GM12878 (cell line): ENCODE results near the gene EEF1A1. TPM values are rescaled to one million over a fixed set of nuclear protein-coding genes. Genes with fewer than 3 reads are reported as not detected.
"Not testable (repeated sequence)": the region's sequence is repeated elsewhere in the genome, so short reads cannot be mapped to it uniquely, and the experiment has no call there.

Experiments
- ATAC-seq: fragments of 200-7000 bp; cut with Tn5 transposase; 3 replicates; pipeline ENCODE4 v1.9.1; 2020; ENCODE audit warnings: mild to moderate bottlenecking, moderate library complexity
- BruUV-seq: library from RNA; stranded (reverse); fragments of 400-500 nt; replicated peaks from 2 replicates; lab custom pipeline; 2021; lab: Mats Ljungman, UMichigan
- CTCF ChIA-PET: fragments of 300-600 bp; sonication (Branson Sonifier 250); formaldehyde crosslinking; extraction: SDS; loops from one replicate; lab custom pipeline; 2021; ENCODE audit warnings: inconsistent platforms; lab: Yijun Ruan, JAX
- POLR2A ChIA-PET: fragments of 350-600 bp; formaldehyde crosslinking; extraction: SDS; loops from one replicate; lab custom pipeline; 2021; ENCODE audit warnings: inconsistent platforms; lab: Charles Lee
- RAD21 ChIA-PET: fragments of 300-600 bp; sonication (Branson Sonifier 250); formaldehyde crosslinking; loops from one replicate; lab custom pipeline; 2023; ENCODE audit warnings: antibody characterized with exemption; ENCODE audit not compliant: unreplicated experiment; lab: Charles Lee
- SMC1A ChIA-PET: fragments of 300-600 bp; sonication (Branson Sonifier 250); formaldehyde crosslinking; loops from one replicate; lab custom pipeline; 2023; ENCODE audit not compliant: unreplicated experiment, uncharacterized antibody; lab: Charles Lee
- DNase-seq: peaks from one replicate; pipeline ENCODE4 v3.0.0-alpha.2; 2011; ENCODE audit warnings: low read depth, low spot score
- FAIRE-seq: peaks from 3 replicates; lab custom pipeline; 2011; peaks lifted over from hg19 to GRCh38; lab: Jason Lieb, UNC
- H2AFZ ChIP-seq: 2 replicates; pipeline ENCODE4 v1.6.0; 2011; ENCODE audit warnings: low read depth, low read length, control low read depth; ENCODE audit not compliant: control insufficient read depth
- H3K27ac ChIP-seq: 2 replicates; pipeline ENCODE4 v1.5.1; 2011; ENCODE audit warnings: control low read depth; ENCODE audit not compliant: control insufficient read depth, insufficient read depth
- H3K27me3 ChIP-seq, 2 experiments: replicated peaks in 1 of 2; 2 replicates each; pipeline versions ENCODE4 v1.6.0 to v1.6.1; 2011; ENCODE audit warnings: low read length in 1 of 2; ENCODE audit not compliant: control insufficient read depth in 2 of 2, insufficient read depth in 2 of 2
- H3K36me3 ChIP-seq, 2 experiments: 2 replicates each; pipeline ENCODE4 v1.5.1; 2011; ENCODE audit warnings: low read length in 1 of 2; ENCODE audit not compliant: control insufficient read depth in 2 of 2, insufficient read depth in 2 of 2
- H3K4me1 ChIP-seq: 2 replicates; pipeline ENCODE4 v1.6.1; 2011; ENCODE audit warnings: mild to moderate bottlenecking, low read length, moderate library complexity, mixed read lengths; ENCODE audit not compliant: control insufficient read depth, insufficient read depth
- H3K4me2 ChIP-seq: 2 replicates; pipeline ENCODE4 v1.6.0; 2011; ENCODE audit warnings: control low read depth; ENCODE audit not compliant: control insufficient read depth, insufficient read depth
- H3K4me3 ChIP-seq: fragments of 200-600 bp; sonication (generic); 2 replicates; pipeline ENCODE4 v1.5.1; 2016
- H3K79me2 ChIP-seq: 2 replicates; pipeline ENCODE4 v1.6.0; 2011; ENCODE audit warnings: low read length; ENCODE audit not compliant: control insufficient read depth, insufficient read depth
- H3K9ac ChIP-seq: 2 replicates; pipeline ENCODE4 v1.8.0; 2011; ENCODE audit warnings: low read length, control low read depth, mixed read lengths; ENCODE audit not compliant: control insufficient read depth, insufficient read depth
- H3K9me3 ChIP-seq: replicated peaks from 3 replicates; pipeline ENCODE4 v1.5.1; 2011; ENCODE audit warnings: mild to moderate bottlenecking, low read length; ENCODE audit not compliant: control insufficient read depth, insufficient read depth
- H4K20me1 ChIP-seq: 2 replicates; pipeline ENCODE4 v1.6.0; 2011; ENCODE audit not compliant: control insufficient read depth, insufficient read depth
- BRCA1 ChIP-seq: IDR thresholded peaks from 2 replicates; pipeline ENCODE4 v1.6.1; 2011; ENCODE audit warnings: low read depth, low read length, improper control_type of control experiment
- CBX5 ChIP-seq: sonication (generic); IDR thresholded peaks from 2 replicates; pipeline ENCODE4 v1.6.1; 2016; ENCODE audit warnings: low read depth, moderate library complexity, mild to moderate bottlenecking, inconsistent platforms
- DPF2 ChIP-seq: fragments of 450-650 bp; IDR thresholded peaks from 2 replicates; pipeline ENCODE4 v1.6.1; 2017; ENCODE audit warnings: mild to moderate bottlenecking
- EGR1 ChIP-seq, 2 experiments: IDR thresholded peaks; 1 replicate in 1 of 2; 2 replicates in 1 of 2; pipeline ENCODE4 v1.6.1; 2011 to 2012; ENCODE audit warnings: low read depth in 2 of 2, low read length in 2 of 2, borderline replicate concordance in 1 of 2, mild to moderate bottlenecking in 1 of 2, moderate library complexity in 1 of 2
- HDAC2 ChIP-seq: fragments of 200-600 bp; sonication (generic); IDR thresholded peaks from 2 replicates; pipeline ENCODE4 v1.6.1; 2017
- KDM1A ChIP-seq: fragments of 200-600 bp; sonication (generic); IDR thresholded peaks from 2 replicates; pipeline ENCODE4 v1.6.1; 2016; ENCODE audit warnings: borderline replicate concordance
- MYC ChIP-seq: IDR thresholded peaks from 2 replicates; pipeline ENCODE4 v1.6.1; 2011; ENCODE audit warnings: mild to moderate bottlenecking, low read length, moderate library complexity, inconsistent platforms; ENCODE audit not compliant: insufficient read depth, insufficient replicate concordance, insufficient read length, severe bottlenecking
- PAX8 ChIP-seq: fragments of 450-650 bp; IDR thresholded peaks from 2 replicates; pipeline ENCODE4 v1.6.1; 2017; ENCODE audit warnings: mild to moderate bottlenecking, moderate library complexity
- SUPT20H ChIP-seq: IDR thresholded peaks from 2 replicates; pipeline ENCODE4 v1.6.1; 2011; ENCODE audit warnings: low read depth, mild to moderate bottlenecking, low read length, moderate library complexity, borderline replicate concordance; ENCODE audit not compliant: control insufficient read depth
- WRNIP1 ChIP-seq: IDR thresholded peaks from 2 replicates; pipeline ENCODE4 v1.6.1; 2011; ENCODE audit warnings: low read depth, low read length, improper control_type of control experiment, borderline replicate concordance
- WGBS: methylation state at CpG from one replicate; pipeline ENCODE4 v1.1.6; 2016; ENCODE audit warnings: low lambda C conversion rate; ENCODE audit not compliant: insufficient replicate concordance, insufficient coverage; ENCODE audit errors: missing lambda C conversion rate; 5-methylcytosine and 5-hydroxymethylcytosine counted together
- in situ Hi-C: fragments of 300-500 bp; cut with MboI; formaldehyde crosslinking; loops from 9 replicates; pipeline ENCODE4 v1.14.3; 2018; ENCODE audit warnings: mixed read lengths
- intact Hi-C: fragments of 100-400 bp; cut with micrococcal nuclease; formaldehyde crosslinking; loops from one replicate; pipeline ENCODE4 v1.14.2; 2022; ENCODE audit not compliant: unreplicated experiment
- polyA plus RNA-seq, 11 experiments: library from polyadenylated mRNA; depleted of rRNA in 4 of 11; unstranded in 6 of 11; stranded (reverse) in 5 of 11; fragments of >200 nt; fragmentation: Nextera tagmentation in 4 of 11; fragmentation: Illumina TruSeq in 1 of 11; extraction: Ambion mirVana in 4 of 11; extraction: Trizol in 1 of 11; gene quantifications; 1 replicate in 1 of 11; 2 replicates in 10 of 11; pipeline versions ENCODE4 v1.2.1 to v1.2.3, GENCODE V29; 2011 to 2016; ENCODE audit warnings: inconsistent platforms in 2 of 11, missing spikeins in 2 of 11, low read depth in 1 of 11
- total RNA-seq, 4 experiments: library from RNA; depleted of rRNA in 3 of 4; stranded (reverse); fragments of >200 nt in 3 of 4; fragmentation: Illumina TruSeq in 1 of 4; extraction: Trizol in 1 of 4; gene quantifications; 2 replicates each; pipeline versions ENCODE4 v1.2.1 to v1.2.3, GENCODE V29; 2013 to 2021
- TF ChIP-seq, protein P1 (sequence below): fragments of 450-650 bp; IDR thresholded peaks from 2 replicates; pipeline ENCODE4 v1.6.1; 2017; ENCODE audit warnings: low read depth, mild to moderate bottlenecking, moderate library complexity
- TF ChIP-seq, protein P2 (sequence below): IDR thresholded peaks from 2 replicates; pipeline ENCODE4 v1.6.1; 2011; ENCODE audit warnings: low read depth, mild to moderate bottlenecking, low read length, moderate library complexity, borderline replicate concordance; ENCODE audit errors: extremely low read depth

EEF1A1 gene
- total and polyA plus RNA-seq, 10 of the 15 experiments (the other 5 are each of a cell fraction or from before 2014, with no cell fraction given) = 4,214 to 18,090 (median 14,132) TPM

DNA sequence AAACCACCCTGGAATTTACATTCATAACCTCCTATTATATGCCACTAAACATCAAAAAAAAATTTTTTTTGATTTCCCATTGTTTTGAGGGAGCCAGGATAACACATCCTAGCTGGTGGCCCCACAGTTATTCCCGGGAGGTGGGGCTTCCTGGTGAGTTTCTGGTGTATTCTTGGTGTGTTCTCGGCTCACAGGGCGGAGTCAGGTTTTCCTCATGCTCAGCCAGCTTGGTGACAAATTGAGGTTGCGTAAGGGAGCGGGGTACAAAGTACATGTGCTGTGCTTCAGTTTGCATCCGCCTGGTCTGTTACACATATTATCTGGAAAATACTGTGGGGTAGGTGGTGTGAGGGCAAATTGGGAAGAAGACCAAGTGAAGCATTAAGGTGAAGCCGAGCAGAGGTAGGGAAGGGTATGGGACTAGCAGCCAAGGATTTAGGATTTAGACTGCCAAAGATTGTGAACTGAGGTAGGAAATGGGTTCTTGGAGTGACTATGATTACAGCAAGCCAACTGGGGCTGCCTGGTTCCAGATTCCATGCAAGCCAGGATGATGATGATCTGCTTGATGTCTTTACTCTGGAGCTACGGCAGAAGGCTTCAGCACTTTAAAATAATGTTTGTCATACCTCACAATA, 46.2 kb upstream of the EEF1A1 start:
- BruUV-seq = no TSS peak
- ATAC-seq = no peak
- in situ Hi-C loops = no loop called here
- H2AFZ ChIP-seq = no peak overlapping the region
- no peaks in the 10 kb centered on the region for H3K36me3 ChIP-seq
- no peak for DNase-seq
- no peaks in the 10 kb centered on the region for H4K20me1 ChIP-seq
- no peaks in the 10 kb centered on the region for H3K9me3 ChIP-seq
- POLR2A ChIA-PET = interaction anchor here (1.9 kb wide), 1 partner anchor 13 kb away, joined by 5 read pairs; no protein-coding TSS in a partner anchor
- CTCF ChIA-PET = interaction anchor here (0.6 to 1.4 kb wide), 3 partner anchors 12 to 85 kb away, joined by 3 to 6 read pairs (median 3); no protein-coding TSS in a partner anchor
- H3K4me1 ChIP-seq = no peaks in the 10 kb centered on the region
- RAD21 ChIA-PET = interaction anchor here (0.6 to 1.7 kb wide), 2 partner anchors 18 to 129 kb away, joined by 3 to 4 read pairs; no protein-coding TSS in a partner anchor
- H3K79me2 ChIP-seq = no peaks in the 10 kb centered on the region
- H3K27ac ChIP-seq = no peak overlapping the region
- SMC1A ChIA-PET = interaction anchor here (1.0 to 2.1 kb wide), 5 partner anchors 8 to 39 kb away, joined by 3 to 9 read pairs (median 4); no protein-coding TSS in a partner anchor
- H3K27me3 ChIP-seq = no peaks in the 10 kb centered on the region
- 79% methylated on average over 8 of the region's 8 CpGs for WGBS
- H3K4me3 ChIP-seq = no peak overlapping the region
- no peak for TF ChIP-seq PAX8
- no peak for TF ChIP-seq EGR1 (IDR thresholded peaks at IDR 0.05; ENCODE audit: borderline replicate concordance in 1 of 2, low read depth in 2 of 2, low read length in 2 of 2)
- no peak for TF ChIP-seq SUPT20H
- TF ChIP-seq BRCA1 = no peak
- TF ChIP-seq, protein P1, sequence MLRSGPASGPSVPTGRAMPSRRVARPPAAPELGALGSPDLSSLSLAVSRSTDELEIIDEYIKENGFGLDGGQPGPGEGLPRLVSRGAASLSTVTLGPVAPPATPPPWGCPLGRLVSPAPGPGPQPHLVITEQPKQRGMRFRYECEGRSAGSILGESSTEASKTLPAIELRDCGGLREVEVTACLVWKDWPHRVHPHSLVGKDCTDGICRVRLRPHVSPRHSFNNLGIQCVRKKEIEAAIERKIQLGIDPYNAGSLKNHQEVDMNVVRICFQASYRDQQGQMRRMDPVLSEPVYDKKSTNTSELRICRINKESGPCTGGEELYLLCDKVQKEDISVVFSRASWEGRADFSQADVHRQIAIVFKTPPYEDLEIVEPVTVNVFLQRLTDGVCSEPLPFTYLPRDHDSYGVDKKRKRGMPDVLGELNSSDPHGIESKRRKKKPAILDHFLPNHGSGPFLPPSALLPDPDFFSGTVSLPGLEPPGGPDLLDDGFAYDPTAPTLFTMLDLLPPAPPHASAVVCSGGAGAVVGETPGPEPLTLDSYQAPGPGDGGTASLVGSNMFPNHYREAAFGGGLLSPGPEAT = no peak
- no peak for TF ChIP-seq MYC
- no peak for TF ChIP-seq DPF2
- TF ChIP-seq KDM1A = no peak
- no peak for TF ChIP-seq WRNIP1
- no peak for TF ChIP-seq CBX5
- TF ChIP-seq HDAC2 = no peak
- TF ChIP-seq, protein P2, sequence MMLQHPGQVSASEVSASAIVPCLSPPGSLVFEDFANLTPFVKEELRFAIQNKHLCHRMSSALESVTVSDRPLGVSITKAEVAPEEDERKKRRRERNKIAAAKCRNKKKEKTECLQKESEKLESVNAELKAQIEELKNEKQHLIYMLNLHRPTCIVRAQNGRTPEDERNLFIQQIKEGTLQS = no peak
- H3K4me2 ChIP-seq = no peak overlapping the region
- H3K9ac ChIP-seq = no peak overlapping the region
- intact Hi-C loops = no loop called here
- FAIRE-seq = no peak

DNA sequence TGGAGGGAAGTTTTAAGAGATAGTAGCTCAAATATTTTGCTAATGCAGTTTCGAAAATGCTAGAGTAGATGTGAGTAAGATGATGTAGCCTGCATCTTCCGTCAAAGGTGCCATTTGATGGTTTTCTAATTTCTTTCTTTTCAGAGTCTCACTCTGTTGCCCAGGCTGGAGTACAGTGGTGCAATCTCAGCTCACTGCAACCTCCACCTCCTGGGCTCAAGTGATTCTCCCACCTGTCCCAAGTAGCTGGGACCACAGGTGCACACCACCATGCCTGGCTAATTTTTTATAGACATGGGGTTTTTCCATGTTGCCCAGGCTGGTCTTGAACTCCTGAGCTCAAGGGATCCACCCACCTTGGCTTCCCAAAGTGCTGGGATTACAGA, 45.6 kb upstream of the EEF1A1 start:
- H3K27me3 ChIP-seq, H3K27ac ChIP-seq, FAIRE-seq, in situ Hi-C loops, ATAC-seq, BruUV-seq, H2AFZ ChIP-seq, H3K4me1 ChIP-seq, H3K9ac ChIP-seq, H3K36me3 ChIP-seq, intact Hi-C loops, H3K4me2 ChIP-seq, H4K20me1 ChIP-seq, H3K9me3 ChIP-seq, H3K79me2 ChIP-seq, DNase-seq, H3K4me3 ChIP-seq: not testable (repeated sequence)
- ChIA-PET SMC1A (interaction anchor here (1.1 to 2.1 kb wide), 6 partner anchors 13 to 40 kb away, joined by 3 to 9 read pairs (median 4); no protein-coding TSS in a partner anchor), CTCF (interaction anchor here (0.8 to 1.4 kb wide), 2 partner anchors 14 to 86 kb away, joined by 3 to 6 read pairs; no protein-coding TSS in a partner anchor), POLR2A (interaction anchor here (0.7 to 1.9 kb wide), 2 partner anchors 9 to 14 kb away, joined by 3 to 5 read pairs; no protein-coding TSS in a partner anchor), RAD21 (interaction anchor here (1.7 kb wide), 1 partner anchor 19 kb away, joined by 3 read pairs; no protein-coding TSS in a partner anchor)
- 90% methylated on average over 2 of the region's 2 CpGs for WGBS
